ENCODE measurements around the gene SLC24A3. TPM values are rescaled to one million over a fixed set of nuclear protein-coding genes. Genes with fewer than 3 reads are reported as not detected.

SLC24A3 gene
- polyA plus RNA-seq, 1 donor (not counting 4 experiments of a cell fraction or from before 2014, with no cell fraction given) = 0.17 TPM

DNA sequence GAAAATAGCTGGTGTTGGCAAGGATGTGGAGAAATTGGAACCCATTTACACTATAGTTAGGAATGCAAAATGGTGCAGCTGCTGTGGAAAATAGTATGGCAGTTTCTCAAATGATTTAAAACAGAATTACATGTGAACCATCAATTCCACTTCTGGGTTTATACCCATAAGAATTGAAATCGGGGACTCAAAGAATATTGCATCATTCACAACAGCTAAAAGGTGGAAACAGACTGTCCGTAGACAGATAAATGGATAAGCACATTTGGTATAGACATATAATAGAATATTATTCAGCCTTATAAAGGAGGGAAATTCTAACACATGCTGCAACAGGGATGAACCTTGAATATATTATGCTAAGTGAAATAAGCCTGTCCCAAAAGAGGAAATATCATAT lies 355.7 kb downstream of the SLC24A3 start:
- H4K20me1 ChIP-seq (ENCODE audit: control insufficient read depth, extremely low read depth, insufficient read depth, low read length) = no peaks in the 10 kb centered on the region
- no peak overlapping the region for H3K27ac ChIP-seq (ENCODE audit: control insufficient read depth, insufficient read depth, low read length)
- H3K9ac ChIP-seq (ENCODE audit: control insufficient read depth, extremely low read depth, insufficient read depth, low read length) = no peak overlapping the region
- no peak for DNase-seq (ENCODE audit: low read depth, low spot score)
- no peaks in the 10 kb centered on the region for H3K79me2 ChIP-seq (ENCODE audit: control insufficient read depth, insufficient read depth, low read length)
- H3K9me1 ChIP-seq (ENCODE audit: control insufficient read depth, extremely low read depth, insufficient read depth, low read length) = no peaks in the 10 kb centered on the region
- no peak overlapping the region for H3K4me2 ChIP-seq (ENCODE audit: control insufficient read depth, extremely low read depth, insufficient read depth, low read depth, low read length)
- H3K27me3 ChIP-seq (ENCODE audit: control insufficient read depth, extremely low read depth, insufficient read depth, low read length) = peaks cover 3% of the 10 kb centered on the region
- no peaks in the 10 kb centered on the region for H3K36me3 ChIP-seq (ENCODE audit: control insufficient read depth in 2 of 2, extremely low read depth in 1 of 2, insufficient read depth in 2 of 2, low read length in 2 of 2)
- no peak overlapping the region for H3K4me3 ChIP-seq (ENCODE audit: control insufficient read depth in 2 of 3, extremely low read depth in 1 of 3, insufficient read depth in 2 of 3, low read depth in 1 of 3, low read length in 3 of 3)
- H2AFZ ChIP-seq (ENCODE audit: control insufficient read depth, low read length) = no peak overlapping the region
- no peaks in the 10 kb centered on the region for H3K4me1 ChIP-seq (ENCODE audit: control insufficient read depth, extremely low read depth, insufficient read depth, low read length)
- no peak for FAIRE-seq
- no peaks in the 10 kb centered on the region for H3K9me3 ChIP-seq (ENCODE audit: control insufficient read depth, low read depth, low read length)
- no peak for TF ChIP-seq EZH2 (IDR thresholded peaks at IDR 0.05; ENCODE audit: low read length)
- TF ChIP-seq, protein P1, sequence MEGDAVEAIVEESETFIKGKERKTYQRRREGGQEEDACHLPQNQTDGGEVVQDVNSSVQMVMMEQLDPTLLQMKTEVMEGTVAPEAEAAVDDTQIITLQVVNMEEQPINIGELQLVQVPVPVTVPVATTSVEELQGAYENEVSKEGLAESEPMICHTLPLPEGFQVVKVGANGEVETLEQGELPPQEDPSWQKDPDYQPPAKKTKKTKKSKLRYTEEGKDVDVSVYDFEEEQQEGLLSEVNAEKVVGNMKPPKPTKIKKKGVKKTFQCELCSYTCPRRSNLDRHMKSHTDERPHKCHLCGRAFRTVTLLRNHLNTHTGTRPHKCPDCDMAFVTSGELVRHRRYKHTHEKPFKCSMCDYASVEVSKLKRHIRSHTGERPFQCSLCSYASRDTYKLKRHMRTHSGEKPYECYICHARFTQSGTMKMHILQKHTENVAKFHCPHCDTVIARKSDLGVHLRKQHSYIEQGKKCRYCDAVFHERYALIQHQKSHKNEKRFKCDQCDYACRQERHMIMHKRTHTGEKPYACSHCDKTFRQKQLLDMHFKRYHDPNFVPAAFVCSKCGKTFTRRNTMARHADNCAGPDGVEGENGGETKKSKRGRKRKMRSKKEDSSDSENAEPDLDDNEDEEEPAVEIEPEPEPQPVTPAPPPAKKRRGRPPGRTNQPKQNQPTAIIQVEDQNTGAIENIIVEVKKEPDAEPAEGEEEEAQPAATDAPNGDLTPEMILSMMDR (optimal IDR thresholded peaks at IDR 0.05 in 1 of 3, IDR thresholded peaks at IDR 0.05 in 1 of 3, conservative IDR thresholded peaks at IDR 0.05 in 1 of 3; ENCODE audit: extremely low read depth in 1 of 3, insufficient read depth in 2 of 3, low read length in 3 of 3) = no peak
- dilution Hi-C loops (cut with MboI; ENCODE audit: extremely low pct_ligation_motif_present, low sequenced_read_pairs) = no loop called here

GRCh38 chr20:19571996-19572395 lies 359.6 kb downstream of the SLC24A3 start:
- no peaks in the 10 kb centered on the region for H4K20me1 ChIP-seq (ENCODE audit: control insufficient read depth, extremely low read depth, insufficient read depth, low read length)
- no peaks in the 10 kb centered on the region for H3K79me2 ChIP-seq (ENCODE audit: control insufficient read depth, insufficient read depth, low read length)
- no peak overlapping the region for H3K4me2 ChIP-seq (ENCODE audit: control insufficient read depth, extremely low read depth, insufficient read depth, low read depth, low read length)
- no peak overlapping the region for H3K4me3 ChIP-seq (ENCODE audit: control insufficient read depth in 2 of 3, extremely low read depth in 1 of 3, insufficient read depth in 2 of 3, low read depth in 1 of 3, low read length in 3 of 3)
- no peak overlapping the region for H3K27ac ChIP-seq (ENCODE audit: control insufficient read depth, insufficient read depth, low read length)
- H3K4me1 ChIP-seq (ENCODE audit: control insufficient read depth, extremely low read depth, insufficient read depth, low read length) = no peaks in the 10 kb centered on the region
- no peaks in the 10 kb centered on the region for H3K9me3 ChIP-seq (ENCODE audit: control insufficient read depth, low read depth, low read length)
- H2AFZ ChIP-seq (ENCODE audit: control insufficient read depth, low read length) = no peak overlapping the region
- H3K9ac ChIP-seq (ENCODE audit: control insufficient read depth, extremely low read depth, insufficient read depth, low read length) = no peak overlapping the region
- FAIRE-seq (no peak), DNase-seq (ENCODE audit: low read depth, low spot score) (no peak)
- TF ChIP-seq, protein P1 (optimal IDR thresholded peaks at IDR 0.05 in 1 of 3, IDR thresholded peaks at IDR 0.05 in 1 of 3, conservative IDR thresholded peaks at IDR 0.05 in 1 of 3; ENCODE audit: extremely low read depth in 1 of 3, insufficient read depth in 2 of 3, low read length in 3 of 3) = no peak
- TF ChIP-seq EZH2 (IDR thresholded peaks at IDR 0.05; ENCODE audit: low read length) = no peak
- H3K9me1 ChIP-seq (ENCODE audit: control insufficient read depth, extremely low read depth, insufficient read depth, low read length) = no peaks in the 10 kb centered on the region
- no peaks in the 10 kb centered on the region for H3K36me3 ChIP-seq (ENCODE audit: control insufficient read depth in 2 of 2, extremely low read depth in 1 of 2, insufficient read depth in 2 of 2, low read length in 2 of 2)
- H3K27me3 ChIP-seq (ENCODE audit: control insufficient read depth, extremely low read depth, insufficient read depth, low read length) = peaks cover 3% of the 10 kb centered on the region
- dilution Hi-C loops (cut with MboI; ENCODE audit: extremely low pct_ligation_motif_present, low sequenced_read_pairs) = no loop called here
